GM12878 (cell line): ENCODE data around the gene TPH2.

Experiments used
- BCL11A ChIP-seq: IDR thresholded peaks from 2 replicates; pipeline ENCODE4 v1.6.1; 2011; ENCODE audit warnings: low read depth, low read length
- BRCA1 ChIP-seq: IDR thresholded peaks from 2 replicates; pipeline ENCODE4 v1.6.1; 2011; ENCODE audit warnings: low read depth, low read length, improper control_type of control experiment
- CTCF ChIP-seq, 3 experiments: IDR thresholded peaks in 2 of 3; conservative IDR thresholded peaks in 1 of 3; 2 replicates each; pipeline ENCODE4 v1.5.1; 2011; ENCODE audit warnings: low read depth in 3 of 3, low read length in 3 of 3, mild to moderate bottlenecking in 3 of 3, control low read depth in 2 of 3, moderate library complexity in 2 of 3, inconsistent platforms in 1 of 3, mixed read lengths in 1 of 3; ENCODE audit not compliant: control insufficient read depth in 2 of 3, insufficient read depth in 1 of 3; ENCODE audit errors: extremely low read depth in 1 of 3
- DPF2 ChIP-seq: fragments of 450-650 bp; IDR thresholded peaks from 2 replicates; pipeline ENCODE4 v1.6.1; 2017; ENCODE audit warnings: mild to moderate bottlenecking
- EP300 ChIP-seq, 2 experiments: fragments of 150-350 bp in 1 of 2; IDR thresholded peaks; 2 replicates each; pipeline ENCODE4 v1.6.1; 2011 to 2012; ENCODE audit warnings: low read depth in 2 of 2, low read length in 2 of 2, borderline replicate concordance in 1 of 2, improper control_type of control experiment in 1 of 2, inconsistent platforms in 1 of 2; ENCODE audit not compliant: control insufficient read depth in 1 of 2
- EZH2 ChIP-seq: IDR thresholded peaks from 2 replicates; pipeline ENCODE4 v1.6.1; 2012; ENCODE audit warnings: low read depth, mild to moderate bottlenecking, control low read depth, inconsistent platforms, low read length, borderline replicate concordance; ENCODE audit not compliant: control insufficient read depth
- POLR2A ChIP-seq: IDR thresholded peaks from 2 replicates; pipeline ENCODE4 v1.6.1; 2011; ENCODE audit warnings: low read depth, mild to moderate bottlenecking, low read length
- TAF1 ChIP-seq: IDR thresholded peaks from 2 replicates; pipeline ENCODE4 v1.6.1; 2011; ENCODE audit warnings: mild to moderate bottlenecking, low read depth, low read length, borderline replicate concordance
- YY1 ChIP-seq: IDR thresholded peaks from 2 replicates; pipeline ENCODE4 v1.6.1; 2011; ENCODE audit warnings: low read depth, mild to moderate bottlenecking, low read length
- TF ChIP-seq, protein P1 (sequence below): IDR thresholded peaks from 2 replicates; pipeline ENCODE4 v1.6.1; 2012; ENCODE audit warnings: low read length, inconsistent platforms

GRCh38 chr12:72006766-72007165, 68.1 kb downstream of the TPH2 start:
- TF ChIP-seq EZH2, result no peak
- TF ChIP-seq EP300 (IDR thresholded peaks at IDR 0.05; ENCODE audit: borderline replicate concordance in 1 of 2, control insufficient read depth in 1 of 2, low read depth in 2 of 2, low read length in 2 of 2), result no peak
- TF ChIP-seq DPF2, result no peak
- TF ChIP-seq TAF1, result no peak
- TF ChIP-seq CTCF (IDR thresholded peaks at IDR 0.05 in 2 of 3, conservative IDR thresholded peaks at IDR 0.05 in 1 of 3; ENCODE audit: control insufficient read depth in 2 of 3, extremely low read depth in 1 of 3, insufficient read depth in 1 of 3, low read depth in 3 of 3, low read length in 3 of 3), result no peak
- no peak for TF ChIP-seq POLR2A
- no peak for TF ChIP-seq YY1
- no peak for TF ChIP-seq BCL11A
- TF ChIP-seq BRCA1, result no peak
- TF ChIP-seq, protein P1, sequence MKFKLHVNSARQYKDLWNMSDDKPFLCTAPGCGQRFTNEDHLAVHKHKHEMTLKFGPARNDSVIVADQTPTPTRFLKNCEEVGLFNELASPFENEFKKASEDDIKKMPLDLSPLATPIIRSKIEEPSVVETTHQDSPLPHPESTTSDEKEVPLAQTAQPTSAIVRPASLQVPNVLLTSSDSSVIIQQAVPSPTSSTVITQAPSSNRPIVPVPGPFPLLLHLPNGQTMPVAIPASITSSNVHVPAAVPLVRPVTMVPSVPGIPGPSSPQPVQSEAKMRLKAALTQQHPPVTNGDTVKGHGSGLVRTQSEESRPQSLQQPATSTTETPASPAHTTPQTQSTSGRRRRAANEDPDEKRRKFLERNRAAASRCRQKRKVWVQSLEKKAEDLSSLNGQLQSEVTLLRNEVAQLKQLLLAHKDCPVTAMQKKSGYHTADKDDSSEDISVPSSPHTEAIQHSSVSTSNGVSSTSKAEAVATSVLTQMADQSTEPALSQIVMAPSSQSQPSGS, result no peak
